Loucy (cell line): ENCODE measurements around the gene CENPK.
A peak's percentile ranks its signal among the peaks of the same experiment; 100 is the strongest.

Experiments used
- H2AFZ ChIP-seq: fragments of 200-600 bp; sonication (generic); 2 replicates; pipeline ENCODE4 v1.6.0; 2016; ENCODE audit warnings: antibody characterized with exemption, mild to moderate bottlenecking, low read length, moderate library complexity
- H3F3A ChIP-seq: fragments of 200-600 bp; 2 replicates; pipeline ENCODE4 v1.6.0; 2016; ENCODE audit warnings: antibody characterized with exemption, low read depth, mild to moderate bottlenecking
- H3K27me3 ChIP-seq: fragments of 200-600 bp; sonication (generic); 2 replicates; pipeline ENCODE4 v1.6.1; 2014; ENCODE audit warnings: low read length, mild to moderate bottlenecking; ENCODE audit not compliant: insufficient read depth, poor library complexity, severe bottlenecking
- H3K36me3 ChIP-seq: fragments of 200-600 bp; sonication (generic); 2 replicates; pipeline ENCODE4 v1.6.1; 2016; ENCODE audit warnings: low read length; ENCODE audit not compliant: insufficient read depth
- H3K4me1 ChIP-seq: fragments of 200-600 bp; sonication (generic); 2 replicates; pipeline ENCODE4 v1.5.1; 2014; ENCODE audit warnings: low read length, mild to moderate bottlenecking; ENCODE audit not compliant: insufficient read depth, poor library complexity, severe bottlenecking
- H3K4me2 ChIP-seq: fragments of 200-600 bp; sonication (generic); 2 replicates; pipeline ENCODE4 v1.6.0; 2014; ENCODE audit warnings: antibody characterized with exemption, low read length, low read depth, mild to moderate bottlenecking; ENCODE audit not compliant: poor library complexity, severe bottlenecking
- H3K4me3 ChIP-seq: fragments of 200-600 bp; sonication (generic); 2 replicates; pipeline ENCODE4 v1.5.1; 2014; ENCODE audit warnings: low read length, mild to moderate bottlenecking, mixed read lengths; ENCODE audit not compliant: poor library complexity, severe bottlenecking
- H3K79me2 ChIP-seq: fragments of 200-600 bp; sonication (generic); 2 replicates; pipeline ENCODE4 v1.6.1; 2014; ENCODE audit warnings: low read length; ENCODE audit not compliant: insufficient read depth
- H3K9ac ChIP-seq: fragments of 200-600 bp; sonication (generic); 2 replicates; pipeline ENCODE4 v1.6.0; 2014; ENCODE audit warnings: mild to moderate bottlenecking, low read depth, low read length, moderate library complexity; ENCODE audit not compliant: poor library complexity, severe bottlenecking
- H3K9me2 ChIP-seq: fragments of 200-600 bp; sonication (generic); replicated peaks from 2 replicates; pipeline ENCODE4 v1.6.1; 2016; ENCODE audit warnings: low read depth, low read length, mixed read lengths
- H3K9me3 ChIP-seq: fragments of 200-600 bp; sonication (generic); 2 replicates; pipeline ENCODE4 v1.6.1; 2014; ENCODE audit warnings: mild to moderate bottlenecking, antibody characterized with exemption, low read length, low read depth; ENCODE audit not compliant: insufficient read depth
- H4K20me1 ChIP-seq: fragments of 200-600 bp; sonication (generic); 2 replicates; pipeline ENCODE4 v1.6.0; 2014; ENCODE audit warnings: antibody characterized with exemption, low read length, mild to moderate bottlenecking; ENCODE audit not compliant: insufficient read depth, poor library complexity, severe bottlenecking
- CTCF ChIP-seq: fragments of 200-600 bp; sonication (generic); conservative IDR thresholded peaks from 2 replicates; pipeline ENCODE4 v1.5.1; 2014; ENCODE audit warnings: mild to moderate bottlenecking, antibody characterized with exemption, low read length
- EZH2phosphoT487 ChIP-seq: fragments of 200-600 bp; IDR thresholded peaks from 2 replicates; pipeline ENCODE4 v1.6.1; 2018; ENCODE audit warnings: antibody characterized with exemption, mild to moderate bottlenecking, moderate library complexity, borderline replicate concordance

CENPK gene

GRCh38 chr5:65483546-65484346, 79.2 kb downstream of the CENPK start:
- H2AFZ ChIP-seq: no peak overlapping the region
- no peaks in the 10 kb centered on the region for H4K20me1 ChIP-seq
- no peaks in the 10 kb centered on the region for H3K36me3 ChIP-seq
- peak overlapping the region; percentile 66 for H3K9ac ChIP-seq
- TF ChIP-seq CTCF (peak; percentile 72), EZH2phosphoT487 (no peak)
- H3K4me3 ChIP-seq: peak overlapping the region; percentile 92
- no peaks in the 10 kb centered on the region for H3K9me3 ChIP-seq
- H3K27me3 ChIP-seq: no peaks in the 10 kb centered on the region
- no peaks in the 10 kb centered on the region for H3F3A ChIP-seq
- peaks cover 30% of the 10 kb centered on the region for H3K4me1 ChIP-seq
- no peaks in the 10 kb centered on the region for H3K79me2 ChIP-seq
- no peaks in the 10 kb centered on the region for H3K9me2 ChIP-seq
- peak overlapping the region; percentile 96 for H3K4me2 ChIP-seq

- Histone ChIP-seq H3K9ac (peak overlapping the region; percentile 66), H3K9me3 (no peaks in the 10 kb centered on the region), H3K36me3 (no peaks in the 10 kb centered on the region), H3K79me2 (no peaks in the 10 kb centered on the region), H2AFZ (peak overlapping the region; percentile 79), H3K4me2 (peak overlapping the region; percentile 96), H3F3A (no peaks in the 10 kb centered on the region), H3K4me1 (peaks cover 34% of the 10 kb centered on the region), H3K27me3 (no peaks in the 10 kb centered on the region), H3K9me2 (no peaks in the 10 kb centered on the region), H4K20me1 (no peaks in the 10 kb centered on the region), H3K4me3 (peak overlapping the region; percentile 92)
- TF ChIP-seq EZH2phosphoT487 (no peak), CTCF (no peak)
Observed at GRCh38 chr5:65482736-65483545, 80.0 kb downstream of the CENPK start.

GRCh38 chr5:65482296-65482735, 80.7 kb downstream of the CENPK start:
- Histone ChIP-seq H4K20me1 (no peaks in the 10 kb centered on the region), H3K4me2 (peak overlapping the region; percentile 96), H3K79me2 (no peaks in the 10 kb centered on the region), H3K27me3 (no peaks in the 10 kb centered on the region), H3K9ac (peak overlapping the region; percentile 66), H2AFZ (peak overlapping the region; percentile 88), H3K4me1 (peaks cover 34% of the 10 kb centered on the region), H3K4me3 (peak overlapping the region; percentile 92), H3K9me3 (no peaks in the 10 kb centered on the region), H3F3A (no peaks in the 10 kb centered on the region), H3K36me3 (no peaks in the 10 kb centered on the region), H3K9me2 (no peaks in the 10 kb centered on the region)
- TF ChIP-seq CTCF (no peak), EZH2phosphoT487 (no peak)
